Tibial artery (tissue), 4 donors: Measurements from ENCODE around the gene KCNMA1.

Experiments
- DNase-seq, 2 donors: peaks; one replicate each; pipeline ENCODE4 v3.0.0-alpha.2; 2019
- H3K27ac ChIP-seq, 2 donors: fragments of 200-600 bp; sonication (generic) in 1 of 2; 1 replicate in 1 of 2; 2 replicates in 1 of 2; pipeline ENCODE4 v1.5.1; 2018 to 2019; ENCODE audit warnings: mild to moderate bottlenecking in 1 of 2
- H3K27me3 ChIP-seq, 2 donors: fragments of 200-600 bp; sonication (generic) in 1 of 2; one replicate each; pipeline versions ENCODE4 v1.5.1 to v1.6.0; 2016 to 2019
- H3K36me3 ChIP-seq, 3 donors: fragments of 200-600 bp; sonication (generic) in 2 of 3; one replicate each; pipeline ENCODE4 v1.5.1; 2016 to 2019; ENCODE audit warnings: mild to moderate bottlenecking in 2 of 3
- H3K4me1 ChIP-seq, 4 donors: fragments of 200-600 bp; sonication (generic) in 2 of 4; 1 replicate in 3 of 4; 2 replicates in 1 of 4; pipeline ENCODE4 v1.5.1; 2016 to 2019
- H3K4me3 ChIP-seq, 2 donors: fragments of 200-600 bp; sonication (generic) in 1 of 2; 1 replicate in 1 of 2; 2 replicates in 1 of 2; pipeline ENCODE4 v1.5.1; 2018 to 2019; ENCODE audit warnings: mild to moderate bottlenecking in 2 of 2
- H3K9me3 ChIP-seq, 3 donors: fragments of 200-600 bp; sonication (generic) in 1 of 3; one replicate each; pipeline ENCODE4 v1.5.1; 2016 to 2019
- CTCF ChIP-seq, 2 experiments: fragments of 200-600 bp in 1 of 2; fragments of 450-650 bp in 1 of 2; IDR thresholded peaks; one replicate each; pipeline ENCODE4 v1.5.1; 2017 to 2019; ENCODE audit warnings: antibody characterized with exemption in 2 of 2, mild to moderate bottlenecking in 1 of 2, moderate library complexity in 1 of 2
- intact Hi-C: fragments of 100-400 bp; cut with DNase I; formaldehyde crosslinking; loops from one replicate; pipeline ENCODE4 v1.15.0; 2023; ENCODE audit warnings: low total_unique reads

KCNMA1 gene

GRCh38 chr10:77251297-77252013 is 386.2 kb downstream of the KCNMA1 start:
- H3K36me3 ChIP-seq: no peaks in the 10 kb centered on the region
- no peaks in the 10 kb centered on the region for H3K9me3 ChIP-seq
- peak in 1 of 2 experiments; percentile 10 for TF ChIP-seq CTCF (IDR thresholded peaks at IDR 0.05)
- no peak overlapping the region for H3K27ac ChIP-seq
- H3K27me3 ChIP-seq: no peaks in the 10 kb centered on the region
- intact Hi-C loops: no loop called here
- H3K4me1 ChIP-seq: peaks cover 0 to 59% (median 25%) of the 10 kb centered on the region in 4 donors
- no peak overlapping the region for H3K4me3 ChIP-seq
- no peak for DNase-seq

GRCh38 chr10:77249901-77250459 is 387.6 kb downstream of the KCNMA1 start:
- H3K9me3 ChIP-seq: no peaks in the 10 kb centered on the region
- TF ChIP-seq CTCF (IDR thresholded peaks at IDR 0.05): no peak
- DNase-seq: no peak
- peak overlapping the region in 1 of 2 donors; percentile 66 for H3K27ac ChIP-seq
- H3K27me3 ChIP-seq: no peaks in the 10 kb centered on the region
- intact Hi-C loops: no loop called here
- no peaks in the 10 kb centered on the region for H3K36me3 ChIP-seq
- peaks cover 0 to 73% (median 33%) of the 10 kb centered on the region in 4 donors for H3K4me1 ChIP-seq
- H3K4me3 ChIP-seq: no peak overlapping the region

GRCh38 chr10:77248104-77248790 is 389.4 kb downstream of the KCNMA1 start:
- no peak for TF ChIP-seq CTCF (IDR thresholded peaks at IDR 0.05)
- intact Hi-C loops: no loop called here
- Histone ChIP-seq H3K4me3 (no peak overlapping the region), H3K36me3 (no peaks in the 10 kb centered on the region), H3K4me1 (peaks cover 0 to 91% (median 39%) of the 10 kb centered on the region in 4 donors), H3K27me3 (no peaks in the 10 kb centered on the region), H3K27ac (peak overlapping the region; percentile 66 to 82), H3K9me3 (no peaks in the 10 kb centered on the region)
- no peak for DNase-seq

- H3K27ac ChIP-seq: peak overlapping the region; percentile 66 to 82
- DNase-seq: peak in 1 of 2 donors; percentile 39
These were observed 390.3 kb downstream of the KCNMA1 start for GRCh38 chr10:77247031-77247990.

More at GRCh38 chr10:77247031-77247990, 390.3 kb downstream of the KCNMA1 start:
- H3K4me3 ChIP-seq: peak overlapping the region in 1 of 2 donors; percentile 5
- no peak for TF ChIP-seq CTCF (IDR thresholded peaks at IDR 0.05)
- no peaks in the 10 kb centered on the region for H3K27me3 ChIP-seq
- no peaks in the 10 kb centered on the region for H3K36me3 ChIP-seq
- peaks cover 0 to 100% (median 49%) of the 10 kb centered on the region in 4 donors for H3K4me1 ChIP-seq
- intact Hi-C loops: no loop called here
- no peaks in the 10 kb centered on the region for H3K9me3 ChIP-seq
